Vagina (tissue), 2 donors: ENCODE results near the gene CACNA1I. TPM values are rescaled to one million over a fixed set of nuclear protein-coding genes. Genes with fewer than 3 reads are reported as not detected.
A peak's percentile ranks its signal among the peaks of the same experiment; 100 is the strongest.

Experiments used
- DNase-seq, 2 donors: peaks; one replicate each; pipeline ENCODE4 v3.0.0-alpha.2; 2017; ENCODE audit errors: extremely low spot score in 2 of 2
- H3K27ac ChIP-seq: fragments of 200-600 bp; sonication (generic); one replicate; pipeline ENCODE4 v1.5.1; 2019
- H3K27me3 ChIP-seq: fragments of 200-600 bp; sonication (generic); one replicate; pipeline ENCODE4 v1.5.1; 2019
- H3K36me3 ChIP-seq, 2 donors: fragments of 200-600 bp; sonication (generic); one replicate each; pipeline ENCODE4 v1.5.1; 2017 to 2019
- H3K4me1 ChIP-seq: fragments of 200-600 bp; sonication (generic); one replicate; pipeline ENCODE4 v1.5.1; 2019
- H3K4me3 ChIP-seq, 2 donors: fragments of 200-600 bp; sonication (generic); 1 replicate in 1 of 2; 2 replicates in 1 of 2; pipeline ENCODE4 v1.5.1; 2016 to 2019
- H3K9me3 ChIP-seq: fragments of 200-600 bp; sonication (generic); one replicate; pipeline ENCODE4 v1.5.1; 2019
- POLR2A ChIP-seq, 2 donors: fragments of 450-650 bp; IDR thresholded peaks; one replicate each; pipeline ENCODE4 v1.6.1; 2017; ENCODE audit warnings: antibody characterized with exemption in 2 of 2, mild to moderate bottlenecking in 2 of 2, moderate library complexity in 2 of 2
- POLR2AphosphoS5 ChIP-seq, 2 donors: sonication (generic); formaldehyde crosslinking; IDR thresholded peaks; one replicate each; pipeline ENCODE4 v1.9.0; 2017; ENCODE audit warnings: antibody characterized with exemption in 2 of 2, mild to moderate bottlenecking in 2 of 2, low read depth in 1 of 2; ENCODE audit not compliant: insufficient read depth in 1 of 2
- intact Hi-C: fragments of 100-400 bp; cut with DNase I; formaldehyde crosslinking; loops from one replicate; pipeline ENCODE4 v1.15.1; 2023
- total RNA-seq: library from RNA; depleted of rRNA; stranded (reverse); fragments of >200 nt; gene quantifications from one replicate; pipeline ENCODE4 v1.2.3, GENCODE V29; 2016
- TF ChIP-seq, protein P1 (sequence below), 3 experiments: fragments of 450-650 bp in 2 of 3; fragments of 200-600 bp in 1 of 3; sonication (generic) in 1 of 3; IDR thresholded peaks; one replicate each; pipeline ENCODE4 v1.5.1; 2017 to 2019; ENCODE audit warnings: antibody characterized with exemption in 3 of 3, mild to moderate bottlenecking in 2 of 3, moderate library complexity in 2 of 3

Gene CACNA1I
- total RNA-seq, 1 donor from 2014 or later = 1.2 TPM

DNA sequence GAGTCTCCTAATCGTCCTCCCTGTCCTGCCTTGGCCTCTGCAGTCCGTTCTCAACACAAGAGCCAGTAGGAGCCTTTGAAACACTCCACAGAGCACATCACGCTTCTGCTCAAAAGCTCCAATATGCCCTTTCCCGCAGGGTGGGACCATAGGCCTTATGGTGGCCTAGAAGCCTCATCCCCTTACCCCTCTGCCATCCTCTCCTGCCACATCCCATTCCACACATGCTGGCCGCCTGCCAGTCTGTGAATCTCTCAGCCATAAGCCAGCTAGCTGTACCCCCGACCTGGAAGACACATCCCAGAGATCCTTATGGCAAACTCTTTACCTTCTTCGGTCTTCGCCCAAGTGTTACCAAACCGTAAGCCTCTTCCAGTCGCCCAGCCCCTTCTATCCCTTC lies 165.2 kb downstream of the CACNA1I start:
- DNase-seq = peak in 1 of 2 donors; percentile 40
- no peak overlapping the region for H3K27ac ChIP-seq
- H3K4me3 ChIP-seq = no peak overlapping the region
- no peaks in the 10 kb centered on the region for H3K9me3 ChIP-seq
- no peaks in the 10 kb centered on the region for H3K36me3 ChIP-seq
- intact Hi-C loops = no loop called here
- TF ChIP-seq, protein P1, sequence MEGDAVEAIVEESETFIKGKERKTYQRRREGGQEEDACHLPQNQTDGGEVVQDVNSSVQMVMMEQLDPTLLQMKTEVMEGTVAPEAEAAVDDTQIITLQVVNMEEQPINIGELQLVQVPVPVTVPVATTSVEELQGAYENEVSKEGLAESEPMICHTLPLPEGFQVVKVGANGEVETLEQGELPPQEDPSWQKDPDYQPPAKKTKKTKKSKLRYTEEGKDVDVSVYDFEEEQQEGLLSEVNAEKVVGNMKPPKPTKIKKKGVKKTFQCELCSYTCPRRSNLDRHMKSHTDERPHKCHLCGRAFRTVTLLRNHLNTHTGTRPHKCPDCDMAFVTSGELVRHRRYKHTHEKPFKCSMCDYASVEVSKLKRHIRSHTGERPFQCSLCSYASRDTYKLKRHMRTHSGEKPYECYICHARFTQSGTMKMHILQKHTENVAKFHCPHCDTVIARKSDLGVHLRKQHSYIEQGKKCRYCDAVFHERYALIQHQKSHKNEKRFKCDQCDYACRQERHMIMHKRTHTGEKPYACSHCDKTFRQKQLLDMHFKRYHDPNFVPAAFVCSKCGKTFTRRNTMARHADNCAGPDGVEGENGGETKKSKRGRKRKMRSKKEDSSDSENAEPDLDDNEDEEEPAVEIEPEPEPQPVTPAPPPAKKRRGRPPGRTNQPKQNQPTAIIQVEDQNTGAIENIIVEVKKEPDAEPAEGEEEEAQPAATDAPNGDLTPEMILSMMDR (IDR thresholded peaks at IDR 0.05) = no peak
- no peaks in the 10 kb centered on the region for H3K4me1 ChIP-seq
- H3K27me3 ChIP-seq = no peaks in the 10 kb centered on the region

DNA sequence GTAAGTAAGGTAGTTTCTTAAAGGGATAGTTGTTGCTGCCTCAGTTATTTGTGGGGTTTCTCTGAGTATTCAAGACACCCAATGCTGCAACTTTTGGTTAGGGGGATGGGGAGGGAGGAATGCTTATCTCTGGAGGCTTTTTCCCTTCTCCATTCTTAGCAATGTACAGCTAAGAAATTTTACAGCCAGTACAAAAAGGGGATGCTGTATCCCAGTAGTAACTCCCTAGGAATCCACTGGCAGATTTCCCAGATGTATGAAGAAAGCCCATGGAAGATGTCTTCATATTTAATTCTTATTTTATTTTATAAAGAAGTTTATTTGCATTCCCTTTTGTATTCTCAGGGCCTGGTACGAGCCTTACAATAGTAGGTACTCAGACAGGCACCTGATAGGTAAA lies 168.2 kb downstream of the CACNA1I start:
- H3K4me1 ChIP-seq = no peaks in the 10 kb centered on the region
- DNase-seq = no peak
- H3K27ac ChIP-seq = no peak overlapping the region
- intact Hi-C loops = no loop called here
- no peaks in the 10 kb centered on the region for H3K36me3 ChIP-seq
- H3K27me3 ChIP-seq = no peaks in the 10 kb centered on the region
- no peak overlapping the region for H3K4me3 ChIP-seq
- TF ChIP-seq, protein P1 (IDR thresholded peaks at IDR 0.05) = no peak
- TF ChIP-seq POLR2AphosphoS5 (IDR thresholded peaks at IDR 0.05; ENCODE audit: insufficient read depth in 1 of 2, low read depth in 1 of 2) (no peak), POLR2A (IDR thresholded peaks at IDR 0.05) (no peak)
- no peaks in the 10 kb centered on the region for H3K9me3 ChIP-seq

Other genes starting within 250 kb of the CACNA1I start
- 42.2 TPM for gene SYNGR1, start 220.8 kb upstream of the CACNA1I start, total RNA-seq
- gene TAB1, start 171.0 kb upstream of the CACNA1I start, total RNA-seq = 25.5 TPM
- 0.98 TPM for gene MGAT3, start 113.7 kb upstream of the CACNA1I start, total RNA-seq
- 18.9 TPM for gene MIEF1, start 68.5 kb upstream of the CACNA1I start, total RNA-seq
- 246 TPM for gene ATF4, start 50.2 kb upstream of the CACNA1I start, total RNA-seq
- 107 TPM for gene RPS19BP1, start 38.0 kb upstream of the CACNA1I start, total RNA-seq